CD14-positive monocyte (primary cell): Measurements from ENCODE around the gene SCAF11. TPM values are rescaled to one million over a fixed set of nuclear protein-coding genes. Genes with fewer than 3 reads are reported as not detected.

Source experiments
- DNase-seq, 3 donors: peaks; one replicate each; pipeline ENCODE4 v3.0.0-alpha.2; 2011 to 2022
- H2AFZ ChIP-seq: 2 replicates; pipeline ENCODE4 v1.6.0; 2012; ENCODE audit warnings: mild to moderate bottlenecking, low read depth, low read length, inconsistent platforms; ENCODE audit not compliant: insufficient read depth, poor library complexity, severe bottlenecking
- H3K27ac ChIP-seq, 2 donors: 1 replicate in 1 of 2; 2 replicates in 1 of 2; pipeline ENCODE4 v1.5.1; 2012 to 2013; ENCODE audit warnings: low read length in 2 of 2, control low read depth in 1 of 2, inconsistent platforms in 1 of 2, low read depth in 1 of 2, mild to moderate bottlenecking in 1 of 2
- H3K27me3 ChIP-seq, 2 donors: one replicate each; pipeline versions ENCODE4 v1.6.0 to v1.6.1; 2011 to 2013; ENCODE audit warnings: low read length in 2 of 2; ENCODE audit not compliant: control insufficient read depth in 2 of 2, insufficient read depth in 2 of 2
- H3K36me3 ChIP-seq, 2 donors: replicated peaks in 1 of 2; 1 replicate in 1 of 2; 2 replicates in 1 of 2; pipeline versions ENCODE4 v1.5.1 to v1.6.1; 2012 to 2013; ENCODE audit warnings: low read length in 2 of 2, control low read depth in 1 of 2, inconsistent platforms in 1 of 2, mild to moderate bottlenecking in 1 of 2; ENCODE audit not compliant: insufficient read depth in 2 of 2, control insufficient read depth in 1 of 2
- H3K4me1 ChIP-seq, 2 donors: 1 replicate in 1 of 2; 2 replicates in 1 of 2; pipeline versions ENCODE4 v1.5.1 to v1.6.1; 2012 to 2013; ENCODE audit warnings: low read length in 2 of 2, control low read depth in 1 of 2, inconsistent platforms in 1 of 2, mild to moderate bottlenecking in 1 of 2, moderate library complexity in 1 of 2; ENCODE audit not compliant: insufficient read depth in 2 of 2, control insufficient read depth in 1 of 2
- H3K4me2 ChIP-seq: replicated peaks from 2 replicates; pipeline ENCODE3; 2012; ENCODE audit warnings: low read length, moderate library complexity, mild to moderate bottlenecking; ENCODE audit not compliant: poor library complexity, severe bottlenecking; ENCODE audit errors: extremely low read depth
- H3K4me3 ChIP-seq, 3 experiments: fragments of 200-600 bp in 1 of 3; sonication (generic) in 1 of 3; replicated peaks in 1 of 3; 1 replicate in 2 of 3; 2 replicates in 1 of 3; pipeline ENCODE4 v1.5.1; 2011 to 2013; ENCODE audit warnings: low read length in 3 of 3, mild to moderate bottlenecking in 3 of 3, control low read depth in 2 of 3, low read depth in 2 of 3, inconsistent platforms in 1 of 3, moderate library complexity in 1 of 3
- H3K79me2 ChIP-seq: 2 replicates; pipeline ENCODE4 v1.6.0; 2012; ENCODE audit warnings: mild to moderate bottlenecking, control low read depth, inconsistent platforms, low read length, moderate library complexity; ENCODE audit not compliant: insufficient read depth
- H3K9ac ChIP-seq: 2 replicates; pipeline ENCODE4 v1.6.0; 2017; ENCODE audit warnings: low read length, mild to moderate bottlenecking; ENCODE audit not compliant: insufficient read depth, poor library complexity, severe bottlenecking
- H3K9me3 ChIP-seq, 2 donors: replicated peaks in 1 of 2; 1 replicate in 1 of 2; 2 replicates in 1 of 2; pipeline versions ENCODE4 v1.5.1 to v1.6.1; 2012 to 2013; ENCODE audit warnings: low read length in 2 of 2, control low read depth in 1 of 2; ENCODE audit not compliant: control insufficient read depth in 1 of 2, insufficient read depth in 1 of 2
- H4K20me1 ChIP-seq: 2 replicates; pipeline ENCODE4 v1.6.0; 2012; ENCODE audit warnings: mild to moderate bottlenecking, low read length, control low read depth, moderate library complexity; ENCODE audit not compliant: insufficient read depth
- H3K27ac Mint-ChIP-seq, 7 donors: one replicate each; pipeline ENCODE4 v1.8.0; 2020; ENCODE audit warnings: mild to moderate bottlenecking in 7 of 7, mixed read lengths in 7 of 7, moderate library complexity in 6 of 7, inconsistent platforms in 2 of 7
- H3K27me3 Mint-ChIP-seq, 3 donors: one replicate each; pipeline ENCODE4 v1.8.0; 2021 to 2022; ENCODE audit warnings: low read depth in 3 of 3, mild to moderate bottlenecking in 3 of 3, mixed read lengths in 3 of 3, moderate library complexity in 3 of 3, inconsistent platforms in 1 of 3
- H3K36me3 Mint-ChIP-seq, 2 donors: one replicate each; pipeline ENCODE4 v1.8.0; 2020; ENCODE audit warnings: mixed read lengths in 2 of 2, inconsistent platforms in 1 of 2, mild to moderate bottlenecking in 1 of 2
- H3K4me1 Mint-ChIP-seq: one replicate; pipeline ENCODE4 v1.8.0; 2020; ENCODE audit warnings: mild to moderate bottlenecking, mixed read lengths
- H3K4me3 Mint-ChIP-seq, 2 donors: one replicate each; pipeline ENCODE4 v1.8.0; 2020; ENCODE audit warnings: mild to moderate bottlenecking in 2 of 2, mixed read lengths in 2 of 2, moderate library complexity in 1 of 2
- H3K9me3 Mint-ChIP-seq, 7 donors: one replicate each; pipeline ENCODE4 v1.8.0; 2020 to 2022; ENCODE audit warnings: mixed read lengths in 7 of 7, mild to moderate bottlenecking in 6 of 7, moderate library complexity in 6 of 7, inconsistent platforms in 2 of 7
- WGBS: methylation state at CpG from one replicate; pipeline ENCODE4 v1.1.5; 2013; ENCODE audit warnings: missing lambda C conversion rate; ENCODE audit not compliant: insufficient coverage; 5-methylcytosine and 5-hydroxymethylcytosine counted together
- intact Hi-C, 2 donors: fragments of 100-400 bp; cut with micrococcal nuclease; formaldehyde crosslinking; loops; one replicate each; pipeline versions ENCODE4 v1.15.0 to v1.15.1; 2023
- polyA plus RNA-seq, 3 donors: library from polyadenylated mRNA; depleted of rRNA in 1 of 3; unstranded in 2 of 3; stranded (reverse) in 1 of 3; fragments of 300-500 nt in 2 of 3; fragments of >200 nt in 1 of 3; fragmentation: Illumina TruSeq in 2 of 3; gene quantifications; 1 replicate in 2 of 3; 2 replicates in 1 of 3; pipeline ENCODE4 v1.2.3, GENCODE V29; 2012 to 2021
- TF ChIP-seq, protein P1 (sequence below): fragments of 200-600 bp; IDR thresholded peaks from one replicate; pipeline ENCODE4 v1.8.0; 2022; ENCODE audit warnings: antibody characterized with exemption, mild to moderate bottlenecking

Gene SCAF11
- polyA plus RNA-seq, 3 donors: 32.6 to 73.4 (median 56.1) TPM

GRCh38 chr12:45959025-45959424 lies 31.3 kb downstream of the SCAF11 start:
- TF ChIP-seq, protein P1, sequence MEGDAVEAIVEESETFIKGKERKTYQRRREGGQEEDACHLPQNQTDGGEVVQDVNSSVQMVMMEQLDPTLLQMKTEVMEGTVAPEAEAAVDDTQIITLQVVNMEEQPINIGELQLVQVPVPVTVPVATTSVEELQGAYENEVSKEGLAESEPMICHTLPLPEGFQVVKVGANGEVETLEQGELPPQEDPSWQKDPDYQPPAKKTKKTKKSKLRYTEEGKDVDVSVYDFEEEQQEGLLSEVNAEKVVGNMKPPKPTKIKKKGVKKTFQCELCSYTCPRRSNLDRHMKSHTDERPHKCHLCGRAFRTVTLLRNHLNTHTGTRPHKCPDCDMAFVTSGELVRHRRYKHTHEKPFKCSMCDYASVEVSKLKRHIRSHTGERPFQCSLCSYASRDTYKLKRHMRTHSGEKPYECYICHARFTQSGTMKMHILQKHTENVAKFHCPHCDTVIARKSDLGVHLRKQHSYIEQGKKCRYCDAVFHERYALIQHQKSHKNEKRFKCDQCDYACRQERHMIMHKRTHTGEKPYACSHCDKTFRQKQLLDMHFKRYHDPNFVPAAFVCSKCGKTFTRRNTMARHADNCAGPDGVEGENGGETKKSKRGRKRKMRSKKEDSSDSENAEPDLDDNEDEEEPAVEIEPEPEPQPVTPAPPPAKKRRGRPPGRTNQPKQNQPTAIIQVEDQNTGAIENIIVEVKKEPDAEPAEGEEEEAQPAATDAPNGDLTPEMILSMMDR: no peak
- Mint-ChIP-seq H3K4me1 (no peaks in the 10 kb centered on the region), H3K4me3 (no peak overlapping the region), H3K36me3 (peaks cover 48 to 64% of the 10 kb centered on the region in 2 donors), H3K9me3 (peaks cover 0 to 2% (median 0%) of the 10 kb centered on the region in 7 donors), H3K27ac (no peak overlapping the region), H3K27me3 (peaks cover 0 to 1% (median 0%) of the 10 kb centered on the region in 3 donors)
- no peaks in the 10 kb centered on the region for H3K4me1 ChIP-seq
- no peak overlapping the region for H2AFZ ChIP-seq
- no peak overlapping the region for H3K9ac ChIP-seq
- no peaks in the 10 kb centered on the region for H3K9me3 ChIP-seq
- peaks cover 84% of the 10 kb centered on the region for H4K20me1 ChIP-seq
- peaks cover 40 to 90% of the 10 kb centered on the region in 2 donors for H3K36me3 ChIP-seq
- intact Hi-C loops: no loop called here
- no peak overlapping the region for H3K27ac ChIP-seq
- 100% methylated on average over 2 of the region's 5 CpGs for WGBS
- no peaks in the 10 kb centered on the region for H3K27me3 ChIP-seq
- peaks cover 90% of the 10 kb centered on the region for H3K79me2 ChIP-seq
- H3K4me3 ChIP-seq: no peak overlapping the region
- DNase-seq: no peak
- H3K4me2 ChIP-seq: no peak overlapping the region

GRCh38 chr12:45948546-45948945 lies 41.8 kb downstream of the SCAF11 start:
- peaks cover 45% of the 10 kb centered on the region for H4K20me1 ChIP-seq
- H3K4me3 ChIP-seq: no peak overlapping the region
- H3K9me3 ChIP-seq: no peaks in the 10 kb centered on the region
- Mint-ChIP-seq H3K9me3 (no peaks in the 10 kb centered on the region), H3K27me3 (no peaks in the 10 kb centered on the region), H3K27ac (no peak overlapping the region), H3K4me3 (no peak overlapping the region), H3K36me3 (peaks cover 61 to 64% of the 10 kb centered on the region in 2 donors), H3K4me1 (no peaks in the 10 kb centered on the region)
- intact Hi-C loops: no loop called here
- no peak overlapping the region for H2AFZ ChIP-seq
- peaks cover 65 to 88% of the 10 kb centered on the region in 2 donors for H3K36me3 ChIP-seq
- no peak overlapping the region for H3K9ac ChIP-seq
- no peak for DNase-seq
- H3K79me2 ChIP-seq: peaks cover 4% of the 10 kb centered on the region
- no peak overlapping the region for H3K27ac ChIP-seq
- TF ChIP-seq, protein P1: no peak
- H3K4me2 ChIP-seq: no peak overlapping the region
- H3K4me1 ChIP-seq: no peaks in the 10 kb centered on the region
- H3K27me3 ChIP-seq: no peaks in the 10 kb centered on the region
